ENCODE measurements around the gene PSMD11.

GRCh38 chr17:32494621-32495358, 50.5 kb downstream of the PSMD11 start:
- TF ChIP-seq, protein P1, sequence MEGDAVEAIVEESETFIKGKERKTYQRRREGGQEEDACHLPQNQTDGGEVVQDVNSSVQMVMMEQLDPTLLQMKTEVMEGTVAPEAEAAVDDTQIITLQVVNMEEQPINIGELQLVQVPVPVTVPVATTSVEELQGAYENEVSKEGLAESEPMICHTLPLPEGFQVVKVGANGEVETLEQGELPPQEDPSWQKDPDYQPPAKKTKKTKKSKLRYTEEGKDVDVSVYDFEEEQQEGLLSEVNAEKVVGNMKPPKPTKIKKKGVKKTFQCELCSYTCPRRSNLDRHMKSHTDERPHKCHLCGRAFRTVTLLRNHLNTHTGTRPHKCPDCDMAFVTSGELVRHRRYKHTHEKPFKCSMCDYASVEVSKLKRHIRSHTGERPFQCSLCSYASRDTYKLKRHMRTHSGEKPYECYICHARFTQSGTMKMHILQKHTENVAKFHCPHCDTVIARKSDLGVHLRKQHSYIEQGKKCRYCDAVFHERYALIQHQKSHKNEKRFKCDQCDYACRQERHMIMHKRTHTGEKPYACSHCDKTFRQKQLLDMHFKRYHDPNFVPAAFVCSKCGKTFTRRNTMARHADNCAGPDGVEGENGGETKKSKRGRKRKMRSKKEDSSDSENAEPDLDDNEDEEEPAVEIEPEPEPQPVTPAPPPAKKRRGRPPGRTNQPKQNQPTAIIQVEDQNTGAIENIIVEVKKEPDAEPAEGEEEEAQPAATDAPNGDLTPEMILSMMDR (IDR thresholded peaks at IDR 0.05) = no peak
- TF ChIP-seq EP300 (IDR thresholded peaks at IDR 0.05) (no peak), POLR2A (IDR thresholded peaks at IDR 0.05) (no peak)
